Stimulated activated CD4-positive, alpha-beta T cell treated with anti-CD3 and anti-CD28 coated beads, Interleukin-2, amount 100 ng/mL, for 48 hours (primary cell): ENCODE results near the gene RABGGTA.
A peak's percentile ranks its signal among the peaks of the same experiment; 100 is the strongest.

ENCODE experiments used
- DNase-seq, 2 donors: peaks; one replicate each; pipeline ENCODE4 v3.0.0-alpha.2; 2020

Gene RABGGTA

DNA sequence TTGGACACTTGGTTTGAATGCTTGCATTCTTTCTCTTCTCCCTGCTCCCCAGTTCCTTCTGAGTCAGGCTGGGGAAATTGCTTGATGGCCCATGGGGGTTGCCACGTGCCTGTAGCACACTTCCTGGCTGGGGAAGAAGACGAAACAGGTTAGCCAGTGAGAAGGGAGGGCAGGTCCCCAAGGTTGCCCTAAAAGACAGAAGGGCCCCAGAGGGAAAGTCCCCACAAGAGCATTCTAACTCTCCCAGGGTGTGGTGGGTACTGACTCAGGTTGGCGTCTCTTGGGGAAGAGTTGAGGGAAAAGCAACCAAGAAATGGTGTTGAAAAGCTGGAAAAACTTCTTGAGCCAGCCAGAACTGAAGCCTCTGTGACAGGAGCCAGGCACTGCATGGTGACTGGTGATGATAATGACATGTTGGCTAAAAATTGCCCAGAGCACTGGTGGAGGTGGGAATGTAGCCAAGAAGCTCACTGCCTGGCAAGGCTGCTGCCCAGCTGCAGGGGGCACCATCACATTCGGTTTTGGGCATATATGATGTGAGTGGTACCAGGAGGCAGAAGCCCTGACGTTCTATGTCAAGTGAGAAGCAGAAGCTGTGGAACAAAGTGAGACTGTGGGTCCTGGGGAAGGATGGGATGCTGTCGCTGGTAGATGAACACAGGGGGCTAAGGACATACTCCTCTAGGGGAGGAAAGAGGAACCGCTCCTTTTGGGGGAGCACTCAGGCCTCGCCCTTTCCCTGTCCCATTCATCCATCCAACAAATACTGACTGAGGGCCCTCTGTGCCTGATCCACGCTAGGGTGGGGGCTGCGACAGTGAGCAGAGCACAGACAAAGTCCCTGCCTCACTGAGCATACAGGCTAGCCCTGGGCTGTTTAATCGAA is 8.1 kb upstream of the RABGGTA start:
- DNase-seq, result peak; percentile 30 to 39

DNA sequence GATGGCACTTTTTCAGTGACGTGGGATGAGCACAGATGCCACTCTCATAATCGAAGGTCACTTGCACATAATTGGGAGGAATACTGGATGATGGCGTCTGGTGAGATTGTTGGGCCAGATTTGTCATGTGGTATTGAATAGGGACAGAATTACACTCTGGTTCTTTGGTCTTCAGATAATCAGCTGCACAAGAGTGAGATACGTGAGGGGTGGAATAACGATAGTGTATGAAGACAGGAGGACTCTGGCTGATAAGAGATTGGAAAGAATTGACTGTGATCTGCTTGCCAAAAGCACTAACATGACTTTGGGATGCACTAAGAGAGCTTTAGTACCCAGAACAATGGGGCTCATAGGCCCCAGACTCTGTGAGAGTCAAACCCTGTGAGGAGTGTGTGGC is 7.0 kb upstream of the RABGGTA start:
- no peak for DNase-seq

DNA sequence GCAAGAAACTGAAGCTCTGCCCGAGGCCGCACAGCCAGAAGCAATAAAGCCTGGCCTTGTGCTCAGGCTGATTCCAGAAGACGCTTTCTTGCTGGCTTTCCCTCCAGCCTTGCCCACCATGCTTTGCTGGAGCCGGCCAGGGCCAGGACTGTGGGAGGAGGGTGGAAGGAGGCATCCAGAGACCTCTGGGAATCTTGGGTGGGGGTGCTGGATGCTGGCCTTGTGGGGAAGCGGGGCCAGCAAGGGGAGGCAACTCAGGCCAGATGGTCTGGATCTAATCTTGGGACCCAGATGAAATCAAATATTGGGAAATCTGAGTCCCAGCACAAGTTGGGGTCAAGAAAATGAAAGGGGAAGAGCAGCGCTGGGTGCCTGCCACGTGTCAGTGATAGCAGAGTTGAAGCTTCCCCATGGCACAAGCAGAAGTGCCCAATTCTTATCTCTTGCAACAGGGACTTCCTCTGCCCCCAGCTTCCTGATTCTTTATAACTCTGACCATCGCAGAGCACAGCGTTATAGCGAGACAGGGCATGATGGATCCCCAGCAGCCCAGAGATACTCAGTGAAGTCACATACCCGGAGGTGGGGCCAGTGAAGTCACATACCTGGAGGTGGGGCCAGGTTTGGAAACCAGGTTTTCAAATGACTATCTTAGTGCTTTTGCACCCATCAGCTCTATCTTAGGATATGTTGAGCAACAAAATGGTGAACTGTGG is 6.4 kb upstream of the RABGGTA start:
- no peak for DNase-seq

DNA sequence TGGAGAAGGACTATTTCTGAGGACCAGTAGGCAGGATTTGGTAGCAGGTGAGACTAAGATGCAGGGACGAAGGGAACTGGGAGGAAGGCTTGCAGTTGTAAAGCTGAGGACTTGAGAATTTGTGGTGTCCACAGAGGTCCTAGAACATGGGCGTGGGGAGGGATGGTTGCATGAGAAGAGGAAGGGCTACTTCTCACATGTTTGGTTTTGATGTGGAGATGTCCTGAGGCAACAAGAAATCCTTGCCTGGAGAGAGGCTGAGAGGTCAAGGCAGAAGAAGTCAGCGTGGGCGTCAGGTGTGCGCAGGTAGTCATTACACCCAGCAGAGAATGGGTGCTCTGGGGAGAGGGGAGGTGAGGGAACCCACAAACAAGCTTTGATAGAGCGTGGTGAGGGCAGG is 5.7 kb upstream of the RABGGTA start:
- DNase-seq, result no peak

DNA sequence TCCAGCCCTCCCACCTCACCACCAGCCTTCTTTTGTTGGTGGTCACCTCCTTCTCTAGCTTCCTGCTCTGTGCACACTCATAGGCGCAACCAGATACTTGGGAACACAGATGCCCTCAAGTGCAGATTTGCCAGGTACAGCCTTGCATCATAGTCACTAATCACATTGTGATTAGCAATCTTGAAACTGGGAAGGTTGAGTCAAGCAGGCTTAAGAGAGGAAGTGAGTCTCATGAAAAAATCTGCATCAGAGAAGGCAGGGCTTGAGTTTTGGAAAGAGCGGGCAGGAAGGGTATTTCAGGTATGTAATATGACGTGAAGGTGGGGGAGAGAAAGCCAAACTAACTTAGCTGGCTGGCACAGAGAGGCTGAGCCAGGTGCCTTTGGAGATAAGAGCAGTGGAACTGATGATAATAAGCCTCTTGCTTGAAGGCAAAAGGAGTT is 2.7 kb upstream of the RABGGTA start:
- peak; percentile 37 to 49 for DNase-seq

DNA sequence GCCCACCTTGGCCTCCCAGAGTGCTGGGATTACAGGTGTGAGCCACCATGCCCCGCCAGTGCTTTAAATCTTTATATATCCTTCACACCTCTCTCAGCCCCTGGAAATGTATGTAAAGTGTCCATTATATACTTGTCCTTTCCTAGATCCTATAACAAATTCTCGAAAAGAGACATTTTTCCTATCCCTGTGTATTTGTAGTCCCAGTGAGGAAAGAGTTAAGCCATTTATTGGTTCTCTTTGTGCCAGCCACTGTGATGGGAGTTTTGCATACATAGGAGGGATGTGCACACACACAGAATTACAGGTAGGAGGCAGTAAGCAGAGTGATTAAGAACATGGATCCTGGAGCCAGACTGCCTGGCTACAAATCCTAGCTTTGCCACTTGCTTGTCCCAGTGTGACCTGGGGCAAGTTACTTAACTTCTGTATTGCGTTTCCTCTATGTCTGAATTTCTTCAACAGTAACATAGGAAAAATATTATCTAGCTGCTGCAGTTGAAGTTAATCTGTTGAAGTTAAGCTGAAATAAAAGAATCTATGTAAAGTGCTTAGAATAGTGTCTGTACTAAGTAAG is 2.1 kb upstream of the RABGGTA start:
- no peak for DNase-seq

DNA sequence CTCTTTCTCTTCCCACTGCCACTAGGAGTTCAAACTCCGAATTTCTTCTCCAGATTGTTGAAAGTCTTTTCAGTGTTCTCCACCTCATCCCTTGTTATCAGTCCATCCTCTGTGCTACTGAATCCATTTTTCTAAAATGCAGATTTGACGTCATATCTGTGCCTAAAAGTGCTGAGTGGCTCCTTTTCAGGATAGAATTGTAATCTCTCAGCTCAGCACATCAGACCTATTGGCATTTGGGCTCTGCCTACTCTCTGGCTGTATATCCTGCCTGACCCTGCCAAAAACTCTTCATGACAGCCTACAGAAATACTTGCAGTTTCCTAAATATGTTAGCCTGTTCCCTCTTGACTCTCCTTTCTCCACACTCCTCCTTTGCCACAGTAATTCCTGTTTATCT is 1.1 kb upstream of the RABGGTA start:
- no peak for DNase-seq

DNA sequence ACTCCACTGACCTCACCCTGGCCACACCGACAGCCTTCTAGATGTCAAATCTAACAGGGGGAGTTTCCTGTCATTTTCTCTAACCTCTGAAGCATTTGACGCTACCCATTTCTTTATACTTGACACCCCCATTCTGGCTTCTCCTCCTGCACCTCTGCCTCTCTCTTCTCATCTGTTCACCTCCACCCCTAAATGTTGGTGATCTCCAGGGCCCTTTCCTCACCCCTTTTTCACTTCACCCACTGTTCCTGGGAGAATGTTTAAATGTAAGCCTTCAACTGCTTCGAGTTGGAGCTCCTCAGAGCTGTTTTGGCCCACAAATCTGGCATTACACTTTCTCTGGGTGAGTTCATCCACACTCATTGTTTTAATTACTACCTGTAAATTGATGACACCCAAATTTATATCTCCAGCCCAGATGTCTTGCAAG is 452 bp upstream of the RABGGTA start:
- no peak for DNase-seq

DNA sequence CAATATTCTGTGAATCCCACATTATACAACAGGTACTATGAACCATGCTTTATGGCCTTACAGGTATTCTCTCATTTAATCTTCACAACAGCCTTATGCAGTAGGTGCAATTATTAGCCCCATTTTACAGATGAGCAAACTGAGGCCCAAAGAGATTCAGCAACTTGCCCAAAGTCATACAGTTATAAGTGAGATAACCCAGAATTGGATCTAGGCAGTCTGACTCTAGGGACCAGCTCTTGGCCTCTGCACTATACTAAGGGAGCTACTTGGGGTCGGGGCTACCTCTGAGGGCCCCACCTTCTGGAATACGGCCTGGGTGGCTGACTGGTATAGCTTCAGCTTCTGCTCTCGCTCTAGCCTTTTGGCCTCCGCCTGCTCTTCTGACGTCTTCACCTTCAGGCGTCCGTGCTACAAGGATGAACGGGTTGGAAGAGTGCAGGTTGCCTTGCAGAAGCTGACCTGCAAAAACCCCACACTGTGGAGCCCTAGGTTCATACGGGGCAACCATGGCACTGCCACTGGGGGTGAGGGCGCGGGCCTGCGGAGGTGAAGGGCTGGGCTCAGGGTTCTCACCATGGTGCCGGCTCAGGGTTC is 762 bp downstream of the RABGGTA start:
- DNase-seq, result no peak

DNA sequence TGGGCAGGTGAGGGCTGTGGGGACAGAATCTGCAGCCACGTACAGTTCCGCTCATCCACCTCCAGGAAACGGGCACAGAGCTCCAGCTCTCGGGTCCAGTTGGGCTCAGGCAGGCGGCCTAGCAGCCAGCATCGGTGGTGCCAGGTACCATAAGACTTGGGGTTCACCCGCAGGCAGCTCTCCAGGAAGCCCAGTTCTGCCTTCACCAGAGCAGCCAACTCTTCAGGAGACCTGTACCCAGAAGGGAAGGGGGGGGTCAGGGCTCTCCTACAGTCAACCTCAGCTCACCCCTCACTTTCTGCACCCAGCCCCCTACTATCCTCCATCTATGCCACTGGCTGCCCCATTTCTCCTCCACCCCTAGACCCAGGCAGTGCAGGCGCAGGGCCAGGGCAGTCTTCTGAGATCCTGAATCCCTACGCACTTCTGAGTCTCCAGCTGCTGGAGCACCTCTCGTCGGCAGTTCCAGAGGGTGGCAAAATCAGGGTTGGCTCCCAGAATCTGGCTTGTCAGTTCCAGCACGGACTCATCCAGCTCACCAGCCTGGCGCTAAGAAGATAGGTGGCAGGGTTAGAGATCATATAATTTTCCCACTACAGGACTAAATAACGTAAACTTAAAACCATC is 1.4 kb downstream of the RABGGTA start:
- no peak for DNase-seq

DNA sequence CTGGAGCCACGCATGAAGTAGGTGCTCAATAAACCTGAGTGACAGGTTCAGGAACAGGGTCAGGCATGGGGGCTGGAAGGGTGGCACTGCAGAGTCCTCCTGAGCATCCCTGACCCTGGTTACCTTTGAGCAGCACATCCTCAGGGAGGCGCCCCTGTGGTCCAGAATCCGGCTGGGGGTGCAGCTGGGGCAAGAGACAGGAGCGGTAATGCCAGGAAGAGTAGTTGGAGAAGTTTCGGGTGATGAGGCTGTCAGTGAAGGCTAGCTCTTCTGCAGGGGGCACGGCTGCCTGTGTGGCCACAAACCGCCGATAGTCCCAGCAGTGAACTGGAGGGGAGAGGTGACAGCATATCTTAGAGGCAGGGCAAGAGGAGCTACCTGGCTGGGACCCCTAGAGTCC is 2.0 kb downstream of the RABGGTA start:
- DNase-seq, result no peak

DNA sequence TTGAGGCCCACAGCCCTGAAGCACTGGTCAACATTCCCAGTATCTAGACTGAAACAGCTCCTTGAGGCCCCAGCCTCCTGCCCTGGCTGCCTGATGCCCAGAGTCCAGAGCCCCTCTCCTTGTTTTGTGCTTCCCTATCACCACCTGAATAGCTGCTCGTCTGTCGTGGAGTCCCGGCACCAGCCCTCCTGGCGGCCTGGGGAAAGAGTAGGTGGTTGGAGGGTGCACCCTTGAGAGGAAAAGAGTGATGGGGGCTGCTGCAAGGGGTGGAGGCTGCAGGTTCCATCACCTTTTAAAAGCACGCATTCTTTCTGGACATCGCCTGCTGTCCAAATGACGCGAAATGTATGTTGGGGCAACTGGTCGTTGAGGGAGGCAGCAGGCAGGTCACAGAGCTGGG is 3.2 kb downstream of the RABGGTA start:
- DNase-seq, result no peak

DNA sequence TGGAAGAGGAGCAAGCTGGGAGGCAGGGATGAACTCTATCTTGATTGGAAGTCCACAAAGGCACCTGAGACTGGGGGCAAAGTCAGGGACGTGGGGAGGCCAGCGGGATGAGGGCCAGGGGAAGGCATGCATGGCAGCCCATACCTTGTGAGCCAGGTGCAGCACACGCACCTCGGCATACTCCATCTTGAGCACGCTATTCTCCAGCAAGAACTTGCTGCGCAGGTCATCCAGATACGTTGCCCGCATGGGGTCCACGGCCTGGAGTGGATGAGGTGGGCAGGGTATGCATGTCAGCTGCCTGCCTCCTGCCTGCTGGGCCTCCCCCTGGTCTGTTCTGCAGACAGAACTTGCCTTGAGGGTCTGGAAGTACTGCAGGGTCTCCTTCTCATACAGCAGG is 3.9 kb downstream of the RABGGTA start:
- no peak for DNase-seq

DNA sequence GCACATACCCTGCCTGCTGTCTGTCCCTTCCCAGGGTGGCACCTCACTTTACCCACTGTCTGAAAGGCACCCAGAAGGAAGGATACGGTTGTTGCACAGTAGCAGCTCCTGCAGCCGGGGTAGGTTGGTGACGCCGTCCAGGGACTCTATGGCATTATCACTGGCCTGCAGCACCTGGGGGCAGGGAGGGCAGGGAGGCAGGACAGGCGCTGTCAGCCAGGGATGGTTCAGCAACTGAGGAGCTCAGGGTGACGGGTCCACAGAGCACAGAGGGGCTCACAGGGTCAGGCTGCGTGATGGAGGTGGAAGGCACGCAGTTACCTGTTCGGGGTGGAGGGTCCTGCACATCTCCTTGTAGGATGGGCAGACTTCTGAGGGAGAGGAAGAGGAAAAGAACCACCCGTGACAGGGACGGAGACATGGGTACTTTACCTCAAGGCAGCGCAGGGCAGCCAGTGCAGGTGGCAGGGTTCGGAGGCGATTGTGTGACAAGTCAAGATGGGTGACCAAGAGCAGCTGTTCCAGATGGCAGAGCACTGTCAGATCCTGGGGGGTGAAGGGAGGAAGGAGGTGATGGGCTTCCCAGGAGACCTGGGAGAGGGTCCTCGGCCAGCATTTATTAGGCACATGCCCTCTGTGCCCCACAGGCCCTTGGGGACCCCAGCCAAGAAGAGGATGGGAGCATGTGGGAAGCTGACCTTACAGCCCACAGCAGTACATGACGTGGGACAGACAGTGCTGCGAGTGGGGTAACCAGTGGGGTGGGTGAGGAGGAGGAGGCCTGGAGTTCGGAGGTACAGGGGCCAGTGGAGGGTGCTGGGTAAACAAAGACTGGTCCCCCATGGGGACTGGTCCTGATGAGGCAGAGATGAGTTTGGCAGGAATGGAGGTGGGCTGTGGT is 4.8 kb downstream of the RABGGTA start:
- DNase-seq, result no peak

DNA sequence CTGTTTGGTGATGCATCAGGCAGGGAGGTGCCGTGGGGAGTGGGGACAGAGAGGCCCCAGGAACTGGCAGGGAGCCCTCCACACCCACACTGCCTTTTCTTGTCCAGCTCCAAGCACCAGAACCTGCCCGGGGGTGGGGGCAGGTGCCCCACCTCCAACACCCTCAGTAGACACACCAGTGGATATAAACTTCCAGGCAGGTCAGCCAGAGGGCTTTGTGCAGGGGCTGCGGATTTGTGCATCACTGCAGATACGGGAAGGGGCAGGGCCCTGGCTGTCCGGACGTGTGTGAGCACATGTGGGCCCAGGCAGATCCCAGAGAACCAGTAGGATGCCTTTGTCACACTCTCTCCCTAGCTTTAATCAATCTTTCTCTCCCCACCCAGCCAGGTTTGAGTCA is 7.1 kb downstream of the RABGGTA start:
- DNase-seq, result no peak

DNA sequence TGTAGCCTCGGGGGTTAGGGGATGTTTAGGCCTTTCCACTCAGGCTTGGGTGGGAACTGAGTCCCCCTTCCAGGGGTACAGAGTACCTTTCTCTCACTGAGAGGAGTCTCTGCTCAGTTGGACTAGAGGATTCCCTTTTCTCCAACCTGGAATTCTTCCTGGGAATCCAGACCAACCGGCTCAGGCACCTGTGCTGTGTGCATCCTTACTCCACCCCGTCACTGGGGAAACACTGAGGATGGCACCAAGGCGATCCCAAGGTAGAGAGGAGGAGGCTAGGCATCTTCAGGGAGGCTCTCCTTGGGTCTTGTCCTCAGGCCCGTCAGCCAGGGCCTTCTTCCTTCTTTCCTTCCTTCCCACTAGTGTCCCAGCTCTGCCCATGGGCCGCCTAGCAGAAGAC is 7.5 kb downstream of the RABGGTA start:
- DNase-seq, result no peak

DNA sequence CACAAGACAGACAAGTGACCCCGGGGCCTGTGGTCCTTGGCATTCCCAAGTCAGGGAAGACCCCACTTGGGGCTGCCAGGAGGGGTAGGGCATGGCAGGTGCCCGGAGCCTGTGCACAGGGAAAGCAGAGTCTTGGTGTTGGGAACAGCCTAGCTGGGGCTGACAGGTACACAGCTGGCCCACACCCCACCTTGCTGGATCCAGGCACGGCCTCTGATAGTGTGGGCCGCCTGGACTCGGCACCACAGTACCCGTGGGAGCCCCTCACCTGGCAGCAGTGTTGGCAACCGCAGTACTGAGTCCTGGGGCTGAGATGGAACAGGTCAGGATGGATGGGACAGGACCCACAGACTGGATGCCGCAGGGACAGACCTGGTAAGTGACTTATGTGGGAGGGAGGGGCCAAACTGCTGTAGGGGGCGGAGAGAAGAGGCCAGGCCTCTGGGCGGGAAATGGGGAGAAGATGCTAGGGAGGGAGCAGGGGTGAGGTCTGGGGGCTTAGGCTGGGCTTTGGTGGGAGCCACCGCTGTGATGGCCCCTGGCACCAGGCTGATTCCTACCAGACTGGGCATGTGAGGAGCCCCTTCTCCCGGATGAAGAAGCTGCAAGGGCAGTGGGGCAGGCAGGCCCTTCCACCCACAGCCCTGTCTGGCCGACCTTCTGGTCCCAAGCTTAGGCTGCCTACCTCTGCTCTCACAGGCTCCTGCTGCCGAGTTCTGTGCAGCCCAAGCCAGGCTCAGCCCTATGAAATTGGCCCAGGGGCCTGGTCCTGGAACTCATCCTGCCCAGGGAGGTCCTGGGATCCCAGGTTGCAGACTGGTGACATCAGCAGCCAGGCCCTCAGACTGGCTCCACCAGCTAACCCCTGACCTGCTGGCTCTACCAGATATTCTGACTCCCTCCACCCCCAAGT is 8.3 kb downstream of the RABGGTA start, which contains the start of gene TGM1:
Gene TGM1 (minus strand): TSS at position 357 of the 913 bp plus-strand sequence. CDS start 825 bp downstream, outside the sequence.
- DNase-seq, result no peak

DNA sequence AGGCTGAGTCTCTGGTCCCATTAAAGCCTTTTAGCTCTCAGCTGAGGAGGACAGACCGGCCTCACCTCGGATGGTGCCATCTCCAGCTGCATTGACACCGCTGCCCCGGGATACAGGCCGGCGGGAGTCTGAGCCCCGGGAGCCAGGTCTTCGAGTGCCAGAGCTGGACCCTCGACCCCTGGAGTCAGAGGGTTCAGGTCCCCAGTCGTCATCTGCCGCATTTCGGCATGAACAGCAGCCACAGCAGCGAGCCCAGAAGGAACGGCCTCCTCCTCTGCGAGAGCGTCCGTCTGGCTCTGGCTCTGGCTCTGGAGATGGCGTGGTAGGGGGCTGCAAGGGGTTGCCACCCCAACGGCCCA is 9.4 kb downstream of the RABGGTA start:
- no peak for DNase-seq

DNA sequence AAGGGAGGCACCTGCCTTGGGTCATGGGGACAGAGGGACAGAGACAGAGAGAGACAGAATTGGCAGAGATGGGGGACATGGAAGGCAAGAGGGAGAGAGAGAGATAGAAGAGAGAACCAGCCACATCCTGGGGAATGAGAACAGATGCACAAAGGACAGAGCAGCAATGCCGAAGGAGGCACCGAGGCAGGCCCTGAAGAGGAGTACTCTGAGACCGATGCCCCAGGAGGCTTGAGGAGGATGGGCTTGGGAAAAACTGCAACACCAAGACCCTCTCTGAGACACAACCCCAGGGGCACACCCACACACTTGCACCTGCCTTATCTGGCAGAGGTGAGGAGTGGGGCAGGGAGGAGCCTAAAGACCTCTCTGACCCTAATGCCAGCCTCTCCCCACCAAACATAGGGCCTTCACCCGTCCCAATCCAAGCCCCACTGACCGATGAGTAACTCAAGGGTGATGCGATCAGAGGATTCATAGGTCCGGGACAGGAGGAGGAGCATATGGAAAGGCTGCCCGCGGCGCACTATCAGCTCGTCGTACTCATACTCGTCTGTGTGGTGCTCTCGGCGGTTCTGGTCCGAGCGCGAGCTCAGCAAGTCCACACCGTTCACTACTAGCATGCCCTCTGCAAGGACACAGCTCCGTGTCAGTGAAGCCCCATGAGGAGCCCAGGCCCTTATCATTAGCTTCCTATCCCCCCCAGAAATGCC is 10.0 kb downstream of the RABGGTA start:
- no peak for DNase-seq

DNA sequence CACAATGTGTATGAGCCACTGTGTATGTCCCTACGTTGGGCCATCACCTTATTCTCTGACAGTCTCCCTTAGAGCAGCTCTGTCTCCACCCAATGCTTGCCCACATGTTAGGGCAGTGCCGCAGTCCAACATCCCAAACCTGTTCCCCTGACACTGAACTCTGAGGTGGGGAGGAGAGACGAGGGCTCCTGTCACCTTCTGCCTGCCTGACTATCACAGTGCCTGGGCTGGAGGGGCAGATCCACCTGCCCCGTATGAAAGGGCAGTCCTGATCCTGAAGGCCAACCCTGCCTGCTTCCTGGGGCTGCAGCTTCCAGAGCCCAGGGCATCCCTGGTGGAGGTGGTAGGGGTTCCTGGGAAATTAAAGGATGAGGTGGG is 10.6 kb downstream of the RABGGTA start:
- no peak for DNase-seq
